GM21423 (cell line): ENCODE results near the gene IL1R2.
"Not testable (repeated sequence)": the region's sequence is repeated elsewhere in the genome, so short reads cannot be mapped to it uniquely, and the experiment has no call there.

Experiments used
- ATAC-seq: cut with Tn5 transposase; IDR thresholded peaks from one replicate; pipeline ENCODE4 v1.9.1; 2021; ENCODE audit warnings: mild to moderate bottlenecking, moderate library complexity; ENCODE audit not compliant: unreplicated experiment

Gene IL1R2

DNA sequence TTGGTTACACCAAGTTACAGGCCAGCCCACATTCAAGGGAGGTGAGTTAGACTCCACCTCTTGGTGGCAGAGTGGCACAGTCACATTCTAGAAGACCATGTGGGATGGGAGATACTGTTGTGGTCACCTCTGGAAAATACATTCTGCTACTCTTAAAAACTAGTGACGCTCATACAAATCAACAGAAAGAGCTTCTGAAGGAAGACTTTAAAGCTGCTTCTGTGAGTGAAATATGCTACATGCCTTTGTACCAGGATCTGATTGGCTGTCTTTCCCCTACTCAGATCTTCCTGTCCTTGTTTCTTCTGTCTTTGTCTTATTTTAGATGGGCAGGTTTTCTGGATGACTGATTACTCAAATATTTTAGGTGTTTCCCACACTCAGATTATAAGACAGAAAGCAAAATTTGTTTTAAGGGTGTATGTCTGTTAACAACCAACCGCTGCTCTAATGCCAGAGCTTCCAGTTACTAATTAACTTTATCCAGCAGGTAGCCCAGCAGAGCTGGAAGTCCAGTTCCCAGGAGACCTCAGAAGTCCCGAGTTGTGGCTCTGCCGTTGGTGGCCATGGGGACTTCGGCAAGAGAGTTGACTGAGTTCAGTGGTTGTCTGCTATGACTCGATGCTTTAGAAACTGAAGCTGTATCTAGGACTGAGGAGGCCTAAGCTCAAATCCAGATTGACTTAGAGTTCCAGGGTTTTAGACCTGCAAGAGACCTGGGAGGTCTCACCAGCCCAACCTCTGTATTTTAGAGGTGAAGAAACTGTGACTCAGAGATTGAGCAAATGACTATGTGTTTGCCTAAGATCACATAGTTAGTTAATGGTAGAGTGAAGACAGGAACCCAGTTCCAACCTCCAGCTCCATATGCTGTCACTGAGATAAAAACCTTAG lies 7.4 kb downstream of the IL1R2 start:
- ATAC-seq: no peak

DNA sequence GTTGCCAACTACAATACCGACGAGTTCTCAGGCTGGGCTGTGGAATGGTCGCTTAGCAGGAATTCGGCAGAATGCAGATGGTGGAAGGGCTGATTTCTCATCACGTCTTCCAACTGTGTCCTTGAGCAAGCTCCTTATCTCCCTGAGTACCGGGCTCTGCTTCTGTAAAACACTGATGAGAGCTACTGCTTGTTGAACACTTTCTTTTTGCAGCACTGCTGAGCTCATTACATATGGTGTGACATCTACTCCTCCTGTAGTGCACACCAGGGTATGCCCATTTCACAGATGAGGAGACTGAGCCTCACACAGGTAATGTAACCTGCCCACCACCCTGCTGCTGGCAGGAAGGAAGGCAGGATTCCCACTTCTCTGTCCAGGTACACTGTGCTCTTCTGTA lies 8.3 kb downstream of the IL1R2 start:
- ATAC-seq: no peak

DNA sequence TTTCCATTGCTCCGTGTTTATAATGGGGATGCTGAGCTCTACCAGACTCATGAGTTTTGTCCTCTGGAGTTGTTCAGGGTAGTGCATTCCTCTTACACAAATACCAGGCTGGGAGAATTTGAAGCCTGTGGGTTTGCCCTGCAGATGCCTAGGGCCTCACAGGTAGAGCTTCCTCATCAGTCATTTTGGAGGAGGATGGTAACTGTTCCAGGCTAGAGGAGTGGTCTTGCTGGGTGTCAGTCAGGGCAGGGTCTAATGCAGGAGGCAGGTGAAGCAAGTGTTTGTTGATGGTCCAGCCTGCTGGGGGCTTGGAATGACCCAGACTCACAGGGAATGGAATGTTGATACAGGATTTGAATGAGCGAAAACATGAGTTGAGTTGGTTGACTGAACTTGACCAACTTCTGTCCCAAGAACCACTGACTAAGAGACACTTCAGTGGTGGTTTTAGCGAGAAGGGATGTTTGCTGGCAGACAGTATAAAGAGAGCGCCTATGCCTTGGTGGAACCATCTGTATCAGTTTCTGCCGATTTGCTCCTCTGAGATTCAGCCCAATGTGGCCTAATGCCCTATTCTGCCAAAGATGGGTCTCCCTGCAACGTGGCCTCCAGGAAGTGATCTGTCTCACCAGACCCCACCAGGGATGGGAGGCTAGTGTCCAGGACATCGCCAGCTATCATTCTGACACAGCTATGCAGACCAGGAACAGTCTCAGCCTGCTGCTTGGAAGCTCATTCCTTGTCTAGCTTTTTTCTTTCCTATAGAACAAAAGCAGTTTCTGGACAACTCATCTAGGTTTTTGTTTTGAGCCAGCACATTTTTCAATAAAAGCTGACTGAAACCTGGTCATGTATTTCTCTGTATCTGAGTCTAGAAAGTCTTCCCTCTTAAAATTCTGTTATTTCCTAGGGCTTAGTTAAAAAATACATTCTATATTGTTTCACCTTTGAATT lies 9.3 kb downstream of the IL1R2 start:
- ATAC-seq: no peak

DNA sequence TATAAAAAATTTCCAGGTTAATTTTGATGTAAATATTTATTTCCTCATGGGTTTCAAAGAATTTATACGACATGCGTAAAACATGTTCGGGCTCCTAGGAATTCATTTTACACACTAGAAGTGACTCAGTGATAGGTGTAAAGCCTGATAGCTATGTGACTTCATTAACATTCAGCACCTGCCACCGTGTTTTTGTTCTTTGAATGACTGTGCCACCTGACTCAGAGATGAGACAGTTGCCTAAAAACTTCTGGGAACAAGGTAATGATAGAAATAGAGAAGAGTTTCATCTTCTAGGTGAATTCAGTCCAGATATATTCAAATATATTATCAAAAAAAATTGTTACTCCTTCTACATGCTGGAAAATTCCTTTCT lies 10.0 kb downstream of the IL1R2 start:
- no peak for ATAC-seq

DNA sequence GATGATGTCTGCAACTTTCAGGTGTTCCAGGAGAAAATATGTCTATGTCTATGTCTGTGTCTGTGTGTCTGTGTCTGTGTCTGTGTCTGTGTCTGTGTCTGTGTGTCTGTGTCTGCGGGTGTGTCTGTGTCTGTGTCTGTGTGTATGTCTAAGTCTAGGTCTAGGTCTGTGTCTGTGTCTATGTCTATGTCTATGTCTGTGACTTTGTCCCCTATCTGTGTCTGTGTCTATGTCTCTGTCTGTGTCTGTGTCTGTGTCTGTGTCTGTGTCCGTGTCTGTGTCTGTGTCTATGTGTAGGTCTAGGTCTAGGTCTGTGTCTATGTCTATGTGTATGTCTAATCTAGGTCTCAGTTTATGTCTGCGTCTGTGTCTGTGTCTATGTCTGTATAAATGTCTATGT lies 10.5 kb downstream of the IL1R2 start:
- ATAC-seq: no peak

DNA sequence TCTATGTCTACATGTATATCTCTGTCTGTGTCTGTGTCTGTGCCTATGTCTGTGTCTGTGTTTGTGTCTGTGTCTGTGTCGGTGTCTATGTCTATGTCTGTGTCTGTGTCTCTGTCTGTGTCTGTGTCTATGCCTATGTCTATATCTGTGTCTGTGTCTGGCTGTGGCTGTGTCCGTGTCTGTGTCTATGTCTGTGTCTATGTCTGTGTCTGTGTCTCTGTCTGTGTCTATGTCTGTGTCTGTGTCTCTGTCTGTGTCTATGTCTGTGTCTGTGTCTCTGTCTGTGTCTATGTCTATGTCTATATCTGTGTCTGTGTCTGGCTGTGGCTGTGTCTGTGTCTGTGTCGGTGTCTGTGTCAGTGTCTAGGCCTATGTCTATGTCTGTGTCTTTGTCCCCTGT lies 11.1 kb downstream of the IL1R2 start:
- ATAC-seq: not testable (repeated sequence)

DNA sequence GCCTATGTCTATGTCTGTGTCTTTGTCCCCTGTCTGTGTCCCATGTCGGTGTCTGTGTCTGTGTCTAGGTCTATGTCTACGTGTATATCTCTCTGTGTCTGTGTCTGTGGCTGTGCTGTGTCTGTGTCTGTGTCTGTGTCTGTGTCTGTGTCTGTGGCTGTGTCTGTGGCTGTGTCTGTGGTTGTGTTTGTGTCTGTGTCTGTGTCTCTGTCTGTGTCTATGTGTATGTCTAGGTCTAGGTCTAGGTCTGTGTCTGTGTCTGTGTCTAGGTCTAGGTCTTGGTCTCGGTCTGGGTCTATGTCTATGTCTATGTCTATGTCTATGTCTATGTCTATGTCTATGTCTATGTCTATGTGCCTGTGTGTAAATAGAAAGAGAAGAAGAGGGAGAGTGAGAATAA lies 11.9 kb downstream of the IL1R2 start:
- no peak for ATAC-seq

DNA sequence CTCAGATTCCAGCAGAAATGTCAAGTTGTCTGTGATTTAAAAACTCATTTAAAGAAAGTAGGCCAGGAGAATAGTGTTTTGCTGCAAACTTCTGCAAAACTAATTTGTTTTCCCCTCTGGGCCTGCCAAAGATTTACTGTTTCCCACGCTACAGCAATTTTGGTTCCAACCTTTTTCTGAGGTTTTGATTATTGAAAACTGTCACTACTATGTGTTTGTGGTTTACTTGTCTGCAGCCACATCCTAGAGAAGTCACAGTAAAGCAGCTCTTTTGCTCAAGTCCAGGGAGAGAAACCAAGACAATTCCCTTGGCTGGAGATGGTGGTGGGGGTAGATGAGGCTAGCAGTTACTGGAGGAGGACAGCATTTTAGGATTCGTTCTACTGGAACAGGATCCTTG lies 12.8 kb downstream of the IL1R2 start:
- ATAC-seq: no peak

DNA sequence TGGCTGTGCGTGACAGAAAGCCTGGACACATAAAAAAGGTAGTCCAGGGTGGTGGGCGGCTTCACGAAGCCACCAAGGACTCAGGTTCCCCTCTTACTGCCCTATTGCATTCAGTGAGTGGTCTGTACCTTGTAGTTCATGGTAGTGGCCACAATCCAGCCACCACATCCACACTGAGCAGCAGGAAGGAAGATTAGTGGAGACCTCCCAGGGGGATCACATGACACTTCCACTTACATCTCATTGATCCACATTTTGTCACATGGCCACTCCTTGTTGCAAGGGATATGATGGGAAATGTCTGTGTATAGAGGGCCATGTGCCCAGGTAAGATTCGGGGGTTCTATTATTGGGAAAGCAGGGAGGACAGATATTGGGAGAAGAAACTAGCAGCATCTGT lies 13.7 kb downstream of the IL1R2 start:
- ATAC-seq: no peak

DNA sequence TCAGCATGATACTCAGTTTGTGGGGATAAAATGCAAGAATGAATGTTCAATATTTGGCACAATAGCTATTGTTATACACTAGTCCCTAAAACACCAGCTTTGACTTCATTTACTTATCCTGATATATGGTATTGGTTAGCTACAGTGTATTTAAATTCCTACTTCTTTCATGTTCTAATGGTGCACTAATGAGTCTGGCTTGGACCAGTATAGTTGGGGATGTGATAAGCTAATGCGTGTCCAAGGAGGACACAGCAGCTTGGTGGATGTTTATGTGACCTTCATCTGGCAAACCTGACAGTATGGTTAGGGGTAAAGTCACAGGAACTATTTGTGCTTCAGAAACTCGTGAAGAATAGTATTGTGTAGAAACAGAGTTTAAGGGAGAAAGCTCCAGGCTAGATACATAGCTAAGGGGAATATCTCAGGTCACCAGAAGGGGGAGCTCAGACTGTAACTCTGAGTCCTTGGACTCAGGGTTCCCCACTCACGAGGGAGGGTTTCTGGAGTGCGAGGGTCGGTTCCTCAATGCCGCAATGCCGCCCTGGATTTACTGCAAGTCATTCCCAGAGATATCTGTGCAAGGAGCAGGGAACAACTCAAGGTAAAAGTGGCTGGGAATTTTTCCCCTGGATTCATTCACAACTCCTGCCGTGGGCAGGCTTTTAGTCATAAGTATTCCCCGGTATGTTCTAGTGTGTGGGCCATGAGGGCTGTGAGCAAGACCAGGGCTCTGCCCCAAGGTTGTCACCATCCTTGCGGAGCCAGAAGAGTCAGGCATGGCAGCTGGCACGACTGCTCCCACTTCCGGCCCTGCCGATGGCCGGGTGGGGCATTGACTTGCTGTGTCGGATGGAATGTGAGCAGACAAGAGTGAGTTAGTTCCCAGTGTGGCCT lies 14.5 kb downstream of the IL1R2 start:
- no peak for ATAC-seq

DNA sequence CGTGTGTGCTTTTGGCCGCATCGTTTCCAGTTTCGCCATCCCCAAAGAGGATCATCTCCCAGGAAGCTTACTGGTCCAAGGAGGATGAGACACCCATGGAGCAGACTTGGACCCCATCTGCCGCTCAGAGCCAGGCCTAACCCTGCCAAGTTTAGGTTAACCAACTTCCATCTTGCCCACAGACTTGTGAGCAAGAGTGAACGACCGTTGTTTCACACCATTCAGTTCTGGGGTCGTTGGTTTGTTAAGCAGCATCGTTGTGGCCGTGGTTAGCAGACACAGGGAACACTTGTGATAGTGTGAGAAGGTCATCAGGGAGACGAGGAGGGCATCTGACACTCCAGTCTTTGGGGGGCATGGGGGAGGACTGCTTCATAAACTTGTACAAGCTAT lies 15.1 kb downstream of the IL1R2 start:
- ATAC-seq: no peak

DNA sequence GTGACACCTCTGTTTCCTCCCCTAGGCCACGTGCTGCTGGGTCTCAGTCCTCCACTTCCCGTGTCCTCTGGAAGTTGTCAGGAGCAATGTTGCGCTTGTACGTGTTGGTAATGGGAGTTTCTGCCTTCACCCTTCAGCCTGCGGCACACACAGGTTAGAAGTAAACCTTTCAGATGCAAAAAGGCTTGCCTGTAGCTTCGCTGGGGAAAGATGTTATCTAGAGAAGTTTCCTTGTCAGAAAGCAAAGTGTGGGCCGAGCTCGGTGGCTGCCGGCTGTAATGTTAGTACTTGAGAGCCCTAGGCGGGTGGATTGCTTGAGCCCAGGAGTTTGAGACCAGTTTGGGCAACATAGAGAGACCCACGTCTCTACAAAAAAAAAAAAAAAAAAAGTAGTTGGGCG lies 16.7 kb downstream of the IL1R2 start:
- no peak for ATAC-seq

DNA sequence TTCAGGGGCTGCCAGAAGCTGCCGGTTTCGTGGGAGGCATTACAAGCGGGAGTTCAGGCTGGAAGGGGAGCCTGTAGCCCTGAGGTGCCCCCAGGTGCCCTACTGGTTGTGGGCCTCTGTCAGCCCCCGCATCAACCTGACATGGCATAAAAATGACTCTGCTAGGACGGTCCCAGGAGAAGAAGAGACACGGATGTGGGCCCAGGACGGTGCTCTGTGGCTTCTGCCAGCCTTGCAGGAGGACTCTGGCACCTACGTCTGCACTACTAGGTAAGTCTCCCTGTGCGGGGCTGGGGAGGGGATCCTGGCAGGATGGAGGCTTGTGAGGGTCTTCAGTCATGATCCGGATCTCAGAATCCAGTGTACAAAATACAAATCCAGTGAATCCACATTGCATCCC lies 17.8 kb downstream of the IL1R2 start:
- ATAC-seq: no peak

DNA sequence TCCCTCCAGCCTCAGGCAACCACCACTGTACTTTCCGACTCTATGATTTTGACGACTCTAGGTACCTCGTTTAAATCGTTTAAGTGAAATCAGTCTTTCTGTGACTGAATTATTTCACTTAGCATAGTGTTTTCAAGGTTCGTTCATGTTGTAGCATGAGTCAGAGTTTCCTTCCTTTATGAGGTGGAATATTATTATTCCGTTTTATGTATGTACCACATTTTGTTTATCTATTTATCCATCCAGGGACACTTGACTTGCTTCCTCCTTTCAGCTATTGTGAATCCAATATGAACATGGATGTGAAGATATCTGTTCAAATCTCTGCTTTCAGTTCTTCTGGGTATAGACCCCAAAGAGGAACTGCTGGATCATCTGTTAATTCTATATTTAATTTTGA lies 19.1 kb downstream of the IL1R2 start:
- no peak for ATAC-seq

DNA sequence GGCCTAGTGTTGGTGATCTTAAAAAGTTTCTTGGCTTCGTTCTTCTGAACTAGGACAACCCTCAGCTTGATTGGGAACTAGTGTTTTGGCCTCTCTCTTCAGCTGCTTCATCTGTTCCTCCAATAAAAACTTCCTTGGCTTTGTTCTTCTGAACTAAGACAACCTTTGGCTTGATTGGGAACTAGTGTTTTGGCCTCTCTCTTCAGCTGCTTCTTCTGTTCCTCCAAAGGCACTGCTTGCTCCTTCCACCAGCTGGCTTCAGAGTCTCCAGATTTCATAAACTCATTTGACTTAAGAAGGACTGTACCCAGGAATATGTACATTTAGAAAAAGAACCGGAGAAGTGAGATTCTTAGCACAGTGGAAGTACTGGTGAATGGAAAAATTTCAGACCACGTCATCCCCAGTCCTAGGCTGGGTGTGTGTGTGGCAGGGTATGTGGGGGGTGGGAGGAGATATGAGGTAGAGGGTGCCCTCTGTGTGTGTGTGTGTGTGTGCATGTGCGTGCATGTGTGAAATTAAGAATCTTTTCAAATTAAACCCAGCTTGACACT lies 20.4 kb downstream of the IL1R2 start:
- no peak for ATAC-seq

DNA sequence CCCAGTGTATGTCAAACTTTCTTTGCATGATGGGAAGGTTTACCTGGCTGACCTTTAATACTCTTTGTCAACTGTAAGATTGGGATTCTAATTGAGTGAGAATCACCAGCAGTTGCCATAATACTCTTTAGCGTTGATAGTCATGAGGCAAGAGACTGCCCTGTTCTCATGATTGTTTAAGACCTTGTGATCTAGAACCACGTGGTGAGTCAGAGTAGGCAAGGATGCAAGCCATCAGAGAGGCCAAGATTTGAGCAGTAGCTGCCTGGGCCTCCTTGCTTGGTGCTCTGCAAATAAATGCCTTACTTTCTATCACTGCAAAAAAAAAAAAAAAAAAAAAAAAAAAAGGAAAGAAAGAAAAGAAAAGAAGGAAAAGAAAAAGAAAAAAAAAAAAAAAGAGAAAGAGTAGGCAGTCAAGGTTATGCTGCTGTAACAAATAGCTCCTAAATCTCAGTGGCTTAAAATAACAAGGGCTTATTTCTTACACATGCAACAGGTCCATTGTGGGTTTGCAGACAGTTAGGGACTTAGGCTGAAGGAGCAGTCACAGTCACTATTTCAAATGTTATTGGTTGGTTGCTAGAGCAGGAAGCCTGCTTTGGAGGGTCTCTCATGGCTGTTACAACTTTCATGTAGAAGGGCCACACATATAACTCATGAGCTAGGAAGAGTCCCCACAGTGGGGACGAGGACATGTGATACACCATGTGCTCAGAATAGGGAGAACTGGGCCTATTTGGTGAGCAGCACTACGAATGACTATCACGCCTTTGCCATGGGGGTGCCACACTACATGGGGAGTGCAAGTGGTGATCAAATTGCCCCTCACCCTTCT lies 21.7 kb downstream of the IL1R2 start:
- ATAC-seq: no peak

DNA sequence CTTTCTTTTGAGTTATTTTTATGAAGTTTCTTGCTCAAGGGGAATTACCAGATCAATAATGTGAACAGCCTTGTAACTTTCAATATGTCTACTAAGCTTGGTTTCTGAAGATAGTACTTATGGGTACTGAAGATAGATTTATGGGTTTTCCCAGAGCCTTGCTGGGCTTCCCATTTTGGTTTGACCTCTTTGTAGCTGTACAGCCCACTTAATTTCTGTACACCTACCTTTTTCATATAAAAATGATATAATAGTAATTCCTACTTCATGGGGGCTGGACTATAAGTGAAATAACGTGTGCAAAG lies 22.2 kb downstream of the IL1R2 start:
- ATAC-seq: no peak

DNA sequence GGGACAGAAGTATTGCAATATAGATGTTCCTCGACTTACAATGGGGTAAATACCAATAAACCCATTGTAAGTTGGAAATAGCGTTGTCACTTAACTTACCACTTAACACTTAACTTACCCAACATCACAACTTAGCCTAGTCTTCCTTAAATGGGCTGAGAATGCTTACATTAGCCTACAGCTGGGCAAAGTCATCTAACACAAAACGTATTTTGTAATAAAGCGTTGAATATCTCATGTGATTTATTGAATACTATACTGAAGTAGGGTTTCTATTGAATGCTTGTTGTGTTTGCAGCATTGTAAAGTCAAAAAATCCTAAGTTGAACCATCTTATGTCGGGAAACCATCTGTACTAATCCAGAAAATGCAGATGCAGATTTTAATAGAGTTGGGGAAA lies 23.6 kb downstream of the IL1R2 start:
- ATAC-seq: no peak

DNA sequence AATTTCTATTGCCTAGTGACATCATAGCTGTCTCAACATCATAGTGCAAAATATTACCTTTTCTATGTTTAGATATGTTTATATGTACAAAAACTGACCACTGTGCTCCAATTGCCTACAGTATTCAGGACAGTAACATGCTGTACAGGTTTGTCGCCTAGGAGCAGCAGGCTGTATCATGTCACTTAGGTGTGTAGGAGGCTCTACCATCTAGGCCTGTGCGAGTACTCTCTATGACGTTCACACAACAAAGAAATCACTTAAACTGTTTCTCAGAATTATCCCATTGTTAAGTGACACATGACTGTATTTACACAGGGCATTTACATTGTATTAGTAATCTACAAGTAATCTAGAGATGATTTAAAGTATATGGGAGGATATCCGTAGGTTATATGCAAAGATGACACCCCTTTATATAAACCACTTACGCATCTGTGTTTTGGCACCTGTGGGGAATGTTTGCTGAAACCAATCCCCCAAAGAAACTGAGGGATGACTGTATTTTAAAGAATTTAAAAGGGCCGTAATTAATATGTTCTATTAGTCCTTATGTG lies 24.7 kb downstream of the IL1R2 start:
- no peak for ATAC-seq
